Measurements from ENCODE around the gene GIT1.
A peak's percentile ranks its signal among the peaks of the same experiment; 100 is the strongest.

The GIT1 gene

GRCh38 chr17:29582254-29582765, 7.1 kb downstream of the GIT1 start:
- H3K4me1 ChIP-seq (ENCODE audit: control insufficient read depth, insufficient read depth, low read length), result peaks cover 39% of the 10 kb centered on the region
- peaks cover 36% of the 10 kb centered on the region for H3K36me3 ChIP-seq (ENCODE audit: insufficient read depth, low read length)
- H3K9me3 ChIP-seq (replicated peaks; ENCODE audit: low read length), result no peaks in the 10 kb centered on the region
- no peak overlapping the region for H3K4me2 ChIP-seq (ENCODE audit: low read length)
- no peaks in the 10 kb centered on the region for H3K27me3 ChIP-seq (ENCODE audit: control insufficient read depth, insufficient read depth, low read length)
- no peak overlapping the region for H3K9ac ChIP-seq (ENCODE audit: low read depth, low read length)
- H3K4me3 ChIP-seq (ENCODE audit: low read length), result no peak overlapping the region

- Histone ChIP-seq H3K4me1 (ENCODE audit: control insufficient read depth, insufficient read depth, low read length) (peaks cover 35% of the 10 kb centered on the region), H3K9ac (ENCODE audit: low read depth, low read length) (no peak overlapping the region), H3K4me2 (ENCODE audit: low read length) (no peak overlapping the region), H3K4me3 (ENCODE audit: low read length) (no peak overlapping the region), H3K27me3 (ENCODE audit: control insufficient read depth, insufficient read depth, low read length) (no peaks in the 10 kb centered on the region), H3K36me3 (ENCODE audit: insufficient read depth, low read length) (peaks cover 42% of the 10 kb centered on the region), H3K9me3 (replicated peaks; ENCODE audit: low read length) (no peaks in the 10 kb centered on the region)
Measured at GRCh38 chr17:29581583-29582253, 7.7 kb downstream of the GIT1 start.

- H3K36me3 ChIP-seq (ENCODE audit: insufficient read depth, low read length), result peaks cover 58% of the 10 kb centered on the region
- peaks cover 27% of the 10 kb centered on the region for H3K4me1 ChIP-seq (ENCODE audit: control insufficient read depth, insufficient read depth, low read length)
- no peak overlapping the region for H3K9ac ChIP-seq (ENCODE audit: low read depth, low read length)
- no peaks in the 10 kb centered on the region for H3K9me3 ChIP-seq (replicated peaks; ENCODE audit: low read length)
- H3K4me2 ChIP-seq (ENCODE audit: low read length), result no peak overlapping the region
- H3K27me3 ChIP-seq (ENCODE audit: control insufficient read depth, insufficient read depth, low read length), result no peaks in the 10 kb centered on the region
- no peak overlapping the region for H3K4me3 ChIP-seq (ENCODE audit: low read length)
Measured at GRCh38 chr17:29579866-29580771, 9.3 kb downstream of the GIT1 start.

- no peak overlapping the region for H3K4me2 ChIP-seq (ENCODE audit: low read length)
- peaks cover 68% of the 10 kb centered on the region for H3K36me3 ChIP-seq (ENCODE audit: insufficient read depth, low read length)
- H3K4me3 ChIP-seq (ENCODE audit: low read length), result no peak overlapping the region
- peaks cover 14% of the 10 kb centered on the region for H3K4me1 ChIP-seq (ENCODE audit: control insufficient read depth, insufficient read depth, low read length)
- no peak overlapping the region for H3K9ac ChIP-seq (ENCODE audit: low read depth, low read length)
- H3K27me3 ChIP-seq (ENCODE audit: control insufficient read depth, insufficient read depth, low read length), result no peaks in the 10 kb centered on the region
- H3K9me3 ChIP-seq (replicated peaks; ENCODE audit: low read length), result no peaks in the 10 kb centered on the region
Measured at GRCh38 chr17:29578626-29579485, 10.6 kb downstream of the GIT1 start.

- H3K4me3 ChIP-seq (ENCODE audit: low read length), result peak overlapping the region; percentile 18
- H3K9ac ChIP-seq (ENCODE audit: low read depth, low read length), result no peak overlapping the region
- H3K36me3 ChIP-seq (ENCODE audit: insufficient read depth, low read length), result peaks cover 61% of the 10 kb centered on the region
Measured at GRCh38 chr17:29577385-29578211, 11.8 kb downstream of the GIT1 start.

GRCh38 chr17:29577001-29577370, 12.5 kb downstream of the GIT1 start:
- H3K27me3 ChIP-seq (ENCODE audit: control insufficient read depth, insufficient read depth, low read length), result no peaks in the 10 kb centered on the region
- no peak overlapping the region for H3K4me2 ChIP-seq (ENCODE audit: low read length)
- H3K4me1 ChIP-seq (ENCODE audit: control insufficient read depth, insufficient read depth, low read length), result peaks cover 28% of the 10 kb centered on the region
- H3K9ac ChIP-seq (ENCODE audit: low read depth, low read length), result no peak overlapping the region
- no peaks in the 10 kb centered on the region for H3K9me3 ChIP-seq (replicated peaks; ENCODE audit: low read length)
- peaks cover 55% of the 10 kb centered on the region for H3K36me3 ChIP-seq (ENCODE audit: insufficient read depth, low read length)
- H3K4me3 ChIP-seq (ENCODE audit: low read length), result no peak overlapping the region

More at GRCh38 chr17:29577385-29578211, 11.8 kb downstream of the GIT1 start:
- Histone ChIP-seq H3K4me1 (ENCODE audit: control insufficient read depth, insufficient read depth, low read length) (peaks cover 21% of the 10 kb centered on the region), H3K4me2 (ENCODE audit: low read length) (peak overlapping the region; percentile 53), H3K9me3 (replicated peaks; ENCODE audit: low read length) (no peaks in the 10 kb centered on the region), H3K27me3 (ENCODE audit: control insufficient read depth, insufficient read depth, low read length) (no peaks in the 10 kb centered on the region)

GRCh38 chr17:29576214-29577000, 13.0 kb downstream of the GIT1 start:
- Histone ChIP-seq H3K27me3 (ENCODE audit: control insufficient read depth, insufficient read depth, low read length) (no peaks in the 10 kb centered on the region), H3K4me3 (ENCODE audit: low read length) (no peak overlapping the region), H3K9me3 (replicated peaks; ENCODE audit: low read length) (no peaks in the 10 kb centered on the region), H3K9ac (ENCODE audit: low read depth, low read length) (no peak overlapping the region), H3K4me2 (ENCODE audit: low read length) (no peak overlapping the region), H3K36me3 (ENCODE audit: insufficient read depth, low read length) (peaks cover 49% of the 10 kb centered on the region), H3K4me1 (ENCODE audit: control insufficient read depth, insufficient read depth, low read length) (peaks cover 28% of the 10 kb centered on the region)

GRCh38 chr17:29575511-29576213, 13.8 kb downstream of the GIT1 start:
- H3K27me3 ChIP-seq (ENCODE audit: control insufficient read depth, insufficient read depth, low read length), result no peaks in the 10 kb centered on the region
- no peak overlapping the region for H3K9ac ChIP-seq (ENCODE audit: low read depth, low read length)
- H3K9me3 ChIP-seq (replicated peaks; ENCODE audit: low read length), result no peaks in the 10 kb centered on the region
- H3K4me3 ChIP-seq (ENCODE audit: low read length), result no peak overlapping the region
- peaks cover 28% of the 10 kb centered on the region for H3K4me1 ChIP-seq (ENCODE audit: control insufficient read depth, insufficient read depth, low read length)
- H3K4me2 ChIP-seq (ENCODE audit: low read length), result no peak overlapping the region
- peaks cover 50% of the 10 kb centered on the region for H3K36me3 ChIP-seq (ENCODE audit: insufficient read depth, low read length)

- Histone ChIP-seq H3K4me3 (ENCODE audit: low read length) (no peak overlapping the region), H3K36me3 (ENCODE audit: insufficient read depth, low read length) (peaks cover 48% of the 10 kb centered on the region), H3K9me3 (replicated peaks; ENCODE audit: low read length) (no peaks in the 10 kb centered on the region), H3K27me3 (ENCODE audit: control insufficient read depth, insufficient read depth, low read length) (no peaks in the 10 kb centered on the region), H3K4me2 (ENCODE audit: low read length) (no peak overlapping the region), H3K4me1 (ENCODE audit: control insufficient read depth, insufficient read depth, low read length) (peaks cover 28% of the 10 kb centered on the region), H3K9ac (ENCODE audit: low read depth, low read length) (no peak overlapping the region)
Measured at GRCh38 chr17:29574732-29575510, 14.5 kb downstream of the GIT1 start.
